Fibroblast of skin of right quadriceps (primary cell): ENCODE measurements around the gene TLE2.
A peak's percentile ranks its signal among the peaks of the same experiment; 100 is the strongest.
"Not testable (repeated sequence)": the region's sequence is repeated elsewhere in the genome, so short reads cannot be mapped to it uniquely, and the experiment has no call there.

Source experiments
- DNase-seq: peaks from one replicate; pipeline ENCODE4 v3.0.0-alpha.2; 2013

TLE2 gene

GRCh38 chr19:2981898-2982297, 47.2 kb downstream of the TLE2 start:
- DNase-seq = no peak

GRCh38 chr19:2978772-2979171, 50.3 kb downstream of the TLE2 start:
- DNase-seq = no peak

GRCh38 chr19:2978166-2978767, 50.8 kb downstream of the TLE2 start:
- DNase-seq = no peak

- DNase-seq = no peak
Observed at GRCh38 chr19:2977746-2978138, 51.3 kb downstream of the TLE2 start.

GRCh38 chr19:2977001-2977745, 51.9 kb downstream of the TLE2 start, which contains the start of gene TLE6:
Gene TLE6 (plus strand): TSS chr19:2977564. CDS start chr19:2978234, 670 bp downstream.
- DNase-seq = peak; percentile 92

GRCh38 chr19:2976609-2977000, 52.5 kb downstream of the TLE2 start:
- no peak for DNase-seq

- no peak for DNase-seq
Observed at GRCh38 chr19:2974342-2975041, 54.6 kb downstream of the TLE2 start.

GRCh38 chr19:2973229-2973628, 55.9 kb downstream of the TLE2 start:
- DNase-seq = no peak

- no peak for DNase-seq
Observed at GRCh38 chr19:2970201-2970835, 58.8 kb downstream of the TLE2 start.

GRCh38 chr19:2969104-2969504, 60.0 kb downstream of the TLE2 start:
- no peak for DNase-seq

- no peak for DNase-seq
Observed at GRCh38 chr19:2967972-2968371, 61.1 kb downstream of the TLE2 start.

GRCh38 chr19:2964874-2965273, 64.2 kb downstream of the TLE2 start:
- DNase-seq = no peak

GRCh38 chr19:2963631-2964030, 65.4 kb downstream of the TLE2 start:
- not testable (repeated sequence) for DNase-seq

GRCh38 chr19:2963122-2963521, 66.0 kb downstream of the TLE2 start:
- no peak for DNase-seq

GRCh38 chr19:2962018-2962670, 66.9 kb downstream of the TLE2 start:
- DNase-seq = peak; percentile 87

- no peak for DNase-seq
Observed at GRCh38 chr19:2960120-2960519, 69.0 kb downstream of the TLE2 start.

GRCh38 chr19:2957160-2957559, 71.9 kb downstream of the TLE2 start:
- DNase-seq = no peak

- DNase-seq = no peak
Observed at GRCh38 chr19:2952953-2953481, 76.1 kb downstream of the TLE2 start.

- peak; percentile 99 for DNase-seq
Observed at GRCh38 chr19:2950286-2951124, 78.6 kb downstream of the TLE2 start.

GRCh38 chr19:2949939-2950285, 79.2 kb downstream of the TLE2 start:
- no peak for DNase-seq
